ENCODE data around the gene ABI3BP.
A peak's percentile ranks its signal among the peaks of the same experiment; 100 is the strongest.

The ABI3BP gene

GRCh38 chr3:100899440-100900091 lies 93.7 kb downstream of the ABI3BP start:
- H2AFZ ChIP-seq (ENCODE audit: low read length), result no peak overlapping the region
- no peaks in the 10 kb centered on the region for H3K79me2 ChIP-seq (ENCODE audit: insufficient read depth, low read length)
- H3K27me3 ChIP-seq (ENCODE audit: insufficient read depth, low read length, poor library complexity, severe bottlenecking), result no peaks in the 10 kb centered on the region
- no peaks in the 10 kb centered on the region for H3K9me2 ChIP-seq (replicated peaks; ENCODE audit: low read depth, low read length)
- H4K20me1 ChIP-seq (ENCODE audit: insufficient read depth, low read length, poor library complexity, severe bottlenecking), result no peaks in the 10 kb centered on the region
- peak overlapping the region; percentile 5 for H3K4me2 ChIP-seq (ENCODE audit: low read depth, low read length, poor library complexity, severe bottlenecking)
- no peak overlapping the region for H3K4me3 ChIP-seq (ENCODE audit: low read length, poor library complexity, severe bottlenecking)
- H3K9ac ChIP-seq (ENCODE audit: low read depth, low read length, poor library complexity, severe bottlenecking), result no peak overlapping the region
- no peaks in the 10 kb centered on the region for H3K36me3 ChIP-seq (ENCODE audit: insufficient read depth, low read length)
- peaks cover 10% of the 10 kb centered on the region for H3K4me1 ChIP-seq (ENCODE audit: insufficient read depth, low read length, poor library complexity, severe bottlenecking)
- no peaks in the 10 kb centered on the region for H3K9me3 ChIP-seq (ENCODE audit: insufficient read depth, low read depth, low read length)
- no peaks in the 10 kb centered on the region for H3F3A ChIP-seq (ENCODE audit: low read depth)
- TF ChIP-seq, protein P1, sequence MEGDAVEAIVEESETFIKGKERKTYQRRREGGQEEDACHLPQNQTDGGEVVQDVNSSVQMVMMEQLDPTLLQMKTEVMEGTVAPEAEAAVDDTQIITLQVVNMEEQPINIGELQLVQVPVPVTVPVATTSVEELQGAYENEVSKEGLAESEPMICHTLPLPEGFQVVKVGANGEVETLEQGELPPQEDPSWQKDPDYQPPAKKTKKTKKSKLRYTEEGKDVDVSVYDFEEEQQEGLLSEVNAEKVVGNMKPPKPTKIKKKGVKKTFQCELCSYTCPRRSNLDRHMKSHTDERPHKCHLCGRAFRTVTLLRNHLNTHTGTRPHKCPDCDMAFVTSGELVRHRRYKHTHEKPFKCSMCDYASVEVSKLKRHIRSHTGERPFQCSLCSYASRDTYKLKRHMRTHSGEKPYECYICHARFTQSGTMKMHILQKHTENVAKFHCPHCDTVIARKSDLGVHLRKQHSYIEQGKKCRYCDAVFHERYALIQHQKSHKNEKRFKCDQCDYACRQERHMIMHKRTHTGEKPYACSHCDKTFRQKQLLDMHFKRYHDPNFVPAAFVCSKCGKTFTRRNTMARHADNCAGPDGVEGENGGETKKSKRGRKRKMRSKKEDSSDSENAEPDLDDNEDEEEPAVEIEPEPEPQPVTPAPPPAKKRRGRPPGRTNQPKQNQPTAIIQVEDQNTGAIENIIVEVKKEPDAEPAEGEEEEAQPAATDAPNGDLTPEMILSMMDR (conservative IDR thresholded peaks at IDR 0.05; ENCODE audit: low read length), result no peak
- TF ChIP-seq EZH2phosphoT487 (IDR thresholded peaks at IDR 0.05; ENCODE audit: borderline replicate concordance), result no peak

DNA sequence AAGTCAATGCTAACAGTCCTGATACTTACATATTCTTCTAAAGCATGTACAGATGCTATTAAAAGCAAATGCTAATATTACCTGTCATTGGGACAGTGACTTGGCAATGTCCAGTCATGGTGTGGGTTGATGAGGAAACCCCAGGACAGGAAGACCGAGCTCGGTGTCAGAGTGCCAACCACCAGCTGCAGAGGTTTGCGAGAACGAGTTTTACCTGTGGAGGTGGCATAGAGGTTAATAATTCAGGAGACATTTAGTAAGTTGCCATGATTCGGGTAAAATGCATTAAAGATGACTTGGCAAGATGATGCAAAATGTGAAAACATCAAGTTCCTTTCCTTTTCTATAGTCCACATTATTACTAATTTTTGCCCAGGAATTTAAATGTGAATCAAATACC lies 94.5 kb downstream of the ABI3BP start:
- no peaks in the 10 kb centered on the region for H3K9me3 ChIP-seq (ENCODE audit: insufficient read depth, low read depth, low read length)
- H3K4me3 ChIP-seq (ENCODE audit: low read length, poor library complexity, severe bottlenecking), result no peak overlapping the region
- no peaks in the 10 kb centered on the region for H3K27me3 ChIP-seq (ENCODE audit: insufficient read depth, low read length, poor library complexity, severe bottlenecking)

GRCh38 chr3:100896994-100897393 lies 96.2 kb downstream of the ABI3BP start:
- Histone ChIP-seq H3K9me2 (replicated peaks; ENCODE audit: low read depth, low read length) (no peaks in the 10 kb centered on the region), H2AFZ (ENCODE audit: low read length) (no peak overlapping the region), H3K36me3 (ENCODE audit: insufficient read depth, low read length) (no peaks in the 10 kb centered on the region), H3K4me2 (ENCODE audit: low read depth, low read length, poor library complexity, severe bottlenecking) (no peak overlapping the region), H3F3A (ENCODE audit: low read depth) (no peaks in the 10 kb centered on the region), H4K20me1 (ENCODE audit: insufficient read depth, low read length, poor library complexity, severe bottlenecking) (no peaks in the 10 kb centered on the region), H3K9ac (ENCODE audit: low read depth, low read length, poor library complexity, severe bottlenecking) (no peak overlapping the region), H3K4me1 (ENCODE audit: insufficient read depth, low read length, poor library complexity, severe bottlenecking) (peaks cover 10% of the 10 kb centered on the region), H3K27me3 (ENCODE audit: insufficient read depth, low read length, poor library complexity, severe bottlenecking) (no peaks in the 10 kb centered on the region), H3K4me3 (ENCODE audit: low read length, poor library complexity, severe bottlenecking) (no peak overlapping the region), H3K9me3 (ENCODE audit: insufficient read depth, low read depth, low read length) (no peaks in the 10 kb centered on the region), H3K79me2 (ENCODE audit: insufficient read depth, low read length) (no peaks in the 10 kb centered on the region)
- no peak for TF ChIP-seq EZH2phosphoT487 (IDR thresholded peaks at IDR 0.05; ENCODE audit: borderline replicate concordance)
- TF ChIP-seq, protein P1 (conservative IDR thresholded peaks at IDR 0.05; ENCODE audit: low read length), result no peak

More for the DNA sequence above, 94.5 kb downstream of the ABI3BP start:
- Histone ChIP-seq H3K4me1 (ENCODE audit: insufficient read depth, low read length, poor library complexity, severe bottlenecking) (peaks cover 10% of the 10 kb centered on the region), H3K4me2 (ENCODE audit: low read depth, low read length, poor library complexity, severe bottlenecking) (no peak overlapping the region), H4K20me1 (ENCODE audit: insufficient read depth, low read length, poor library complexity, severe bottlenecking) (no peaks in the 10 kb centered on the region), H3K36me3 (ENCODE audit: insufficient read depth, low read length) (no peaks in the 10 kb centered on the region), H3K9me2 (replicated peaks; ENCODE audit: low read depth, low read length) (no peaks in the 10 kb centered on the region), H2AFZ (ENCODE audit: low read length) (no peak overlapping the region), H3K9ac (ENCODE audit: low read depth, low read length, poor library complexity, severe bottlenecking) (no peak overlapping the region), H3K79me2 (ENCODE audit: insufficient read depth, low read length) (no peaks in the 10 kb centered on the region), H3F3A (ENCODE audit: low read depth) (no peaks in the 10 kb centered on the region)
- no peak for TF ChIP-seq EZH2phosphoT487 (IDR thresholded peaks at IDR 0.05; ENCODE audit: borderline replicate concordance)
- TF ChIP-seq, protein P1 (conservative IDR thresholded peaks at IDR 0.05; ENCODE audit: low read length), result no peak

Data from Loucy (cell line).